Lower lobe of right lung (tissue), 2 donors: ENCODE results near the gene MYLK. TPM values are rescaled to one million over a fixed set of nuclear protein-coding genes. Genes with fewer than 3 reads are reported as not detected.

Experiments used
- ATAC-seq, 2 donors: fragments of 200-7000 bp; cut with Tn5 transposase; one replicate each; pipeline ENCODE4 v1.9.1; 2020 to 2022; ENCODE audit warnings: mild to moderate bottlenecking in 2 of 2, moderate library complexity in 2 of 2
- DNase-seq: peaks from one replicate; pipeline ENCODE4 v3.0.0-alpha.2; 2020
- H3K27ac ChIP-seq: fragments of 200-600 bp; one replicate; pipeline ENCODE4 v1.8.0; 2022
- H3K27me3 ChIP-seq: fragments of 200-600 bp; one replicate; pipeline ENCODE4 v1.8.0; 2022; ENCODE audit warnings: low read depth
- H3K36me3 ChIP-seq: fragments of 200-600 bp; one replicate; pipeline ENCODE4 v1.8.0; 2022; ENCODE audit warnings: mild to moderate bottlenecking
- H3K4me1 ChIP-seq: fragments of 200-600 bp; one replicate; pipeline ENCODE4 v1.8.0; 2022
- H3K4me3 ChIP-seq: fragments of 200-600 bp; one replicate; pipeline ENCODE4 v1.8.0; 2022; ENCODE audit warnings: mild to moderate bottlenecking
- H3K9me3 ChIP-seq: fragments of 200-600 bp; one replicate; pipeline ENCODE4 v1.8.0; 2022
- CTCF ChIP-seq: fragments of 200-600 bp; IDR thresholded peaks from one replicate; pipeline ENCODE4 v1.8.0; 2022; ENCODE audit warnings: antibody characterized with exemption, mild to moderate bottlenecking
- intact Hi-C: fragments of 100-400 bp; cut with DNase I; formaldehyde crosslinking; loops from one replicate; pipeline ENCODE4 v1.11.0; 2022
- total RNA-seq: library from RNA; stranded (reverse); fragmentation: NEBNext Ultra II Directional; extraction: Animal tissue kit (Norgen Biotek cat#: 25700); gene quantifications from one replicate; pipeline ENCODE4 v1.2.1, GENCODE V29; 2021
- donor health status: DM: no; HTN: yes; CAD: no; lungs with severe emphysema.

Gene MYLK
- total RNA-seq, 1 donor from 2014 or later, result 156 TPM

DNA sequence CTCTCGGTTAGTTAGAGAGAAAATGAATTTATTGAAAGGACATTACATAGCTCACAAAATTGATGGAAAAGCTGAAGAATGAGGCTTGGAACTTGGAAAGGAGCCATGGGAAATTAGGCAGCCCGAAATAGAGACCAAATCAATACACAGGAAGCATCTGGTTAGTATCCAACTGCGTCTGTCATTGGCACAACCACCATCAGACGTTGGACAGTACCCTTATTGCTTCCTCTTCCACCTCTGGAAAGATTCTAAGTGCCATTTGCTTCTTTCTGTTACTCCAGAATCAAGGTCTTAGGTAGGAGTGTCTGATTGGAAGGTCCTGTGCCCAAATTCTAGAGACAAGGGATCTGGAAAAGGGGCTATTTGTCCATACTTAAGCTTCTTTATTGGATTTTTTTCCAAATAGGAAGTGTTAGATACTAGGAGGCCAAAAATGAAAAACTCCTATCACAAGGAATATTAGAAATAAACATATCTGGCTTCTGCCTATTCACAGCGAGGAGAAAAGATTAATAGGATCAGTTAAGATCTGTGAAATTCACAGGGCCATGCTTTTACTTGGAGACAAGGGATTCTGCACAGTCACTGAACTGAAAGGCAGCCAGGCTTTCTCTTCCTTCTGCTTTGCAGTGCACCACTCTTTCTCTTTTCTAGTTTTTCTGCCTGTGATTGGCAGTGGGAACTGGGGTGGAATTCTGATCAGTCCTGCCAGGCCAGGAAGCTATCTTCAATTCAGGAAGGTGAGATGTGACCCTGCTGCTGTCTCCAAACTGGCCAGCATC is 288.5 kb downstream of the MYLK start:
- Histone ChIP-seq H3K36me3 (no peaks in the 10 kb centered on the region), H3K27ac (no peak overlapping the region), H3K9me3 (peaks cover 6% of the 10 kb centered on the region), H3K27me3 (no peaks in the 10 kb centered on the region), H3K4me3 (no peak overlapping the region), H3K4me1 (no peaks in the 10 kb centered on the region)
- no peak for TF ChIP-seq CTCF
- DNase-seq (no peak), ATAC-seq (no peak)
- intact Hi-C loops, result no loop called here

- ATAC-seq, result no peak
- TF ChIP-seq CTCF, result no peak
- Histone ChIP-seq H3K9me3 (peaks cover 8% of the 10 kb centered on the region), H3K36me3 (no peaks in the 10 kb centered on the region), H3K4me3 (no peak overlapping the region), H3K4me1 (no peaks in the 10 kb centered on the region), H3K27me3 (no peaks in the 10 kb centered on the region), H3K27ac (no peak overlapping the region)
- intact Hi-C loops, result no loop called here
- DNase-seq, result no peak
Measured at GRCh38 chr3:123593381-123593780, 290.8 kb downstream of the MYLK start.

GRCh38 chr3:123590685-123591450 is 293.3 kb downstream of the MYLK start:
- no peaks in the 10 kb centered on the region for H3K27me3 ChIP-seq
- ATAC-seq, result no peak
- H3K4me1 ChIP-seq, result peaks cover 10% of the 10 kb centered on the region
- no peaks in the 10 kb centered on the region for H3K36me3 ChIP-seq
- H3K27ac ChIP-seq, result no peak overlapping the region
- no peak for DNase-seq
- intact Hi-C loops, result no loop called here
- H3K9me3 ChIP-seq, result peaks cover 8% of the 10 kb centered on the region
- TF ChIP-seq CTCF, result no peak
- no peak overlapping the region for H3K4me3 ChIP-seq

DNA sequence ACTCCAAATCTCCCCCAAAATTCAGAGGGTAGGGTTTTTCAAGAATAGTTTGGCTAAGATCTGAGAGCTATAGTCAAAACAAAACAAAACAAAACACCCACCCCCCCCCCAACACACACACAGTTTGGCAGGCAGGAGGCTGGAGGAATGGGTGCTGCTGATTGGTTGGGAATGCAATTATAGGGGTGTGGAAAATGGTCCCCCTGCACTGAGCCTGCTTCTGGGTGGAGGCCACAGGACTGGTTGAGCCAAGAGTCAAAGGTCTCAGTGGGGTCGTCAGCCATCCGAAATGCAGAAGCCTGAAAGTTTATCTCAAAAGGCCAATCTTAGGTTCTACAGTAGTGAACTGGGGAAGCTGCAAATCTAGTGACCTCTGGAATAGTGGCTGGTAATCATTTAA is 296.7 kb downstream of the MYLK start:
- H3K27ac ChIP-seq, result no peak overlapping the region
- H3K4me3 ChIP-seq, result no peak overlapping the region
- peaks cover 15% of the 10 kb centered on the region for H3K4me1 ChIP-seq
- H3K9me3 ChIP-seq, result peaks cover 8% of the 10 kb centered on the region
- ATAC-seq (no peak), DNase-seq (no peak)
- no peaks in the 10 kb centered on the region for H3K36me3 ChIP-seq
- H3K27me3 ChIP-seq, result no peaks in the 10 kb centered on the region
- no peak for TF ChIP-seq CTCF
- intact Hi-C loops, result no loop called here

DNA sequence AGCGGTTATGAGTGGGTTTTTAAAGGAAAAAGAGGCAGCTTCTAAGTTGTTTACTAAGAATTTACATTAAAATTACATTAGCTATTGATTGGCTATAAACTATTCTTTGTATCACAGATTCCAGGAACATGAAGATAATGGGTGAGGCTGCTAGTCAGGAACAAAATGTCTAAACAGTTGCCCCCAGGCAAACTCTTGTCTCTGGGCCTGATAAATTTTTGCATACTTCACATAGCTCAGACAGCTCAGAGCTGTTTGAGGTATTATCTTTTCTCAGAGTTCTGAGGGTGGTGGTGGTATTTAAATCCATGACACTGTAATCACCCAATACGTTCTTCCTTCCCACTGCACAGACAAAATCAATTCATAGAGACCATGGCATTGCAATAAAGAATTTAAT is 297.2 kb downstream of the MYLK start:
- TF ChIP-seq CTCF, result no peak
- peaks cover 15% of the 10 kb centered on the region for H3K4me1 ChIP-seq
- peaks cover 8% of the 10 kb centered on the region for H3K9me3 ChIP-seq
- no peak for ATAC-seq
- H3K27me3 ChIP-seq, result no peaks in the 10 kb centered on the region
- no peak for DNase-seq
- no peak overlapping the region for H3K27ac ChIP-seq
- H3K36me3 ChIP-seq, result no peaks in the 10 kb centered on the region
- no peak overlapping the region for H3K4me3 ChIP-seq
- intact Hi-C loops, result no loop called here
